ENCODE results near the gene ADAM12.

ADAM12 gene

DNA sequence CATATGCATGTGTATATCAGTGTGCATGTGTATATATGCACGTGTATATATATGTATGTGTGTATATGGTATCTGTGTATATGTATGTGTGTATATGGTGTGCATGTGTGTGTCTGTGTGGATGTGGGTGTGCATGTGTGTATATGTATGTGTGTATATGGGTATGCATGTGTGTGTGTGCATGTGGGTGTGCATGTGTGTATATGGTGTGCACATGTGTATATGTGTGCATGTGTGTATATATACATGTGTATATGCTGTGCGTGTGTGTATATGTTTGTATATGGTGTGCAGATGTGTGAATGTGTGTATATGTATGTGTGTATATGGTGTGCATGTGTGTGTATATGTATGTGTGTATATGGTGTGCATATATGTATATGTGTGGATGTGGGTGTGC is 245.2 kb downstream of the ADAM12 start:
- no peak for DNase-seq (ENCODE audit: low read depth)

DNA sequence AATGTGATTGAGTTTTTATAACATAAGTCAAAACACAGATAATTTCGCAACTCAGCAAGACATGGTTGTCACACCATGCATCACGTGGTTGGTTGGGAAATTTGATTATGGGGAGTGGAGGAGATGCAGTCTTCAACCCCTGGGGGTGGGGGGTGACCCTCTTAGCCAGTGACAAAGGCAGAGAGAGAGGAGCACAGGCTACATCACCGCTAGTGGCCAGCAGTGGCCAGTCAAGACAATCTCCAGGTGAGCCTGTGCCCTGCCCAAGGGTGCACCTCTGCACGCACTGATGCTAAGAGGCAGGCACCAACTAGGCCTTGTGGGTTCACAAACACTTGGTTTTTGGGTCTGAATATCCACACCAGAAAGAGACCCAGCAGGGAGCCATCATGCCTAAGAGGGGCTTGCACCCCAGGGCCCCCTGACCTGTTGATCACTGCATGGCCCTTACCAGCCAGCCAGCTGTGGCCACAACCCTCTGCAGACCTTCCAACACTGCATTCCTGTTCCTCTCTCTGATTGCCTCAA is 247.5 kb downstream of the ADAM12 start:
- DNase-seq (ENCODE audit: low read depth): no peak

DNA sequence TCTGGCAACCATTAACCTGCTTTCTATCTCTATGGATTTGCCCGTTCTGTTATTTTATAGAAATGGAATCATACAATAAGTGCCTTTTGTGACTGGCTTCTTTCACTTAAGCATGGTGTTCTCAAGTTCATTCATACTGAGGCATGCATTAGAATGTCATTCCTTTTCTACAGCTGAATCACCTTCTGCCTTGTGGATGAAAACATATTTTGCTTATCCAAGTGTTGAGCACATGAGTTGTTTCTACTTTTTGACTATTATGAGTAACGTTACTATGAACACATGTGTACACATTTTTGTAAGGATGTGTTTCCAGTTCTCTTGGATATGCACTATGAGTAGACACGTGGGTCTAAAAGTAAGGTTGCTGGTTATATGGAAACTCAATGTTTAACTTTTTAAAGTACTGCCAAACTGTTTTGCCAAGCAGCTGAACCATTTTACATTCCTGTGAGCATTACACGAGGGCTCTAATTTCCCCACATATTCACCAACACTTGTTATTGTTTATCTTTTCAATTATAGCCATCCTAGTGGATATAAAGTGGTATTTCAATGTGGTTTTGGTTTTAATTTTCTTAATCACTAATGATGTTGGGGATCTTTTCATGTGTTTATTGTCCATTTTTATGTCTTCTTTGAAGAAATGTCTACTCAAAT is 250.6 kb downstream of the ADAM12 start:
- peak; percentile 58 for DNase-seq (ENCODE audit: low read depth)

DNA sequence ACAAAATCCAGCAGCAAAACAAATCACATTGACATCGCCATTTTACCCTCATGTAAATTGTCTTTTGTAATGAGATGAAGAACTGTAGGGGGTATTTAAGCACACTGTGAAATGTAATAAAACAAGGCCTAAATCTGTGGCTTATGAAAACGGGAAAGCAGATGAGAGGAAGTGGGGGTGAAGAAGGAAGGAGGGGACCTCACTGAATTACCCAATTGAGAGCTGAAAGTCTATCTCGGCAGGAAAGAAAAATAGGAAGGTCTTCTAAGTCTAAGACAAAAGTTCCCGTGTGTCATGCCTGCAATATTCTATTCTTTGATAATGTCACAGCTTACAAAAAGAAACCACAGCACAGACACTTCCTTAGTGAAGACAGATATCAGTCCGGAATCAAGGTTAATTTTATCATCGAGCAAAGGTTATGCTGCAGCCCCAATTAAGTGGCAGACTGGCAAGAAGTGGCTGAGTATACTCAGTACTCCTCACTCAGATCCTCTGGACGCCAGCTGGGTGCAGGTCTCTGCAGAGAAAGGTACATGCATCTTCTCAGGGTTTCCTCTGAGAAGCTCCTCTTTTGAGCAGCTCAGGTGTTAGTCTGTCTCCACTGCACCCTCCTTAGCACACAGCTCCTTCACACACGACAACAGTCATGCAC is 252.2 kb downstream of the ADAM12 start:
- DNase-seq (ENCODE audit: low read depth): no peak

DNA sequence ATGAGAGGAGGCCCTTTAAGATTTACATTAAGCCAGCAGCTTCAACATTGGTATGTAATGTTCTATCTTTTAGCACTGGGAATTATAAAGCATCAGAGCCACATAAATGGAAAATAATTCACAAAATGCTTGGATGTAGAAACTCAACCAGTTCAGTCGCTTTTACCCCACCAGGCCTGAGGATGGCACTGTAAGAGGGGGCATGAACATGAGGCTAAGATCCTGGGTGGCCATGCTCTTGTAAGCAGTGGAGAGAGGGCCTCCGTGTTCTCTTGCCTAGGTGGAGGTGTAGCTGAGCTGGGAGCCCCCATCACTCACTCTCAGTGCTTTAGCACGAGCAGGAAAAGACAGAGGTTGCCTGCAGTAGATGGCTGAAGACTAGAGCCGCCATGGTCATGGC is 253.1 kb downstream of the ADAM12 start:
- no peak for DNase-seq (ENCODE audit: low read depth)

DNA sequence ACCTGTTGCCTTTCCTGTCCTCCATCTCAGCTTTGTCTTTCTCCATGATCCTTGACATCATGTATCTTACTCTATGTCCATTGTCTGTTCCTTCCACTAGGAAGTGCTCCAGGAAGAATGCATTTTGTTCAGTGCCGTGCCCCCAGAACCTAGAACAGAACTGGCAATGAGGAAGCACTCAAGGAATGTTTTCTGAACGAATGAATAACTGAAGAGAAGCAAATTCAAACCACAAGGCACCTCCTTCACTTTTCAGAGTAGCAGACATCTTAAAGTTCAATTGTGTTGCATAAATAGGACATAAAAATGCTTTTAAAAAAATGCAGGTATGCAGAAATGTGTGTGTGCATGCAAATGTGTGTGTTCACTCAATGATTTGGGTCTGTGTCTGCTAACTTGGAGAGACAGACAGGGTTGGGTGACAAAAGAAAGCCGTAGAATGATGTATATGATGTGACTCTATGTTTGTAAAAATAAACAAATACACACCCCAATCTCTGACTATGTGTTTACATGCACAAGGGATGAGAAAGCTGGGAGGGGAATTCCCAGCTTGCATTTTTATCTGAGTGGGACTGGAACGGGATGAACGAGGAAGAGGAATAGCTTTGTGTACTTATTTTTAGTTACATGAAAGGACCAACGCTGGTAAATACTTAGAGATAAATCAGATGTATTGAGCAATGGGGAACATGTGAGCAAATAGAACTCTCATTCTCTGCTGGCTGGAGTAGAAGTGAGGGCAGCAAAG is 254.2 kb downstream of the ADAM12 start:
- peak; percentile 64 for DNase-seq (ENCODE audit: low read depth)

DNA sequence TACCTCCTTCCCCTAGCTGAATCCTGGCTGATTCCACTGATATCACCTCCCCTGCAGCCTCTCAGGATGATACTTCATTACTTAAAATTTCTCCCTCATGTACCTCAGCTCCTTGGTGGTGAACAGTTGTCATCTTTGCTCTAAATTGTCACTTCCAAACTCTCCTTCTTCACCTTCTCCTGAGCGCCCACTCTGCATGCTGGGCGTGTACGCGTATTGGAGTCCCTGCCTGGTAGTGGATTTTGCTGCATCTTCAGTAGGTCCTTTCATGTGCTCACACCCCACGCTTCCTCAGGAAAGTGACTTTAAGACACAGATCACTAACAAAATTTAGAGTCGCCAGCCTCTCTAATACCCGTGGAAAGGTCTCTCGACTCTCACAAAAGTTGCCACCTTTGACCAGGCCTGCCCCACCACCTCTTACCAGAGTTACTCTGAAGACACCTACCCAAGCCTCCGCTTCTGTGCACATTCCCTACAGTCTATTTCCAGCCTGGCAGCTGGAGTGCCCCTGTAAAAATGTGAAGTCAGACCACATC is 255.1 kb downstream of the ADAM12 start:
- DNase-seq (ENCODE audit: low read depth): no peak

DNA sequence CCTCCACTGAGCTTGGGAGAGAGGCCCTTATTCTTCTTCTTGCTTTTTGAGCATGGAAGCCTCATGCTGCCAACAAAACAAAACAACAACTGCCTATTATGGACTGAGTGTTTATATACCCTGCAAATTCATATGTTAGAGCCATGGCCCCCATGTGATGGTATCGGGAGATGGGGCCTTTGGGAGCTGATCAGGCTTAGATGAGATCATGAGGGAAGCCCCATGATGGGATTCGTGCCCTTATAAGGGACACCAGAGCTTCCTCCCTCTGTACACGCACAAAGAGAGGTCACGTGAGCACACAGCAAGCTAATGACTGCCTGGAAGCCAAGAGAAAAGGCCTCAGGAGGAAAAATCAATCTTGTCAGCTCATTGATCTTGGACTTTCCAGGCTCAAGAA is 256.9 kb downstream of the ADAM12 start:
- DNase-seq (ENCODE audit: low read depth): no peak

DNA sequence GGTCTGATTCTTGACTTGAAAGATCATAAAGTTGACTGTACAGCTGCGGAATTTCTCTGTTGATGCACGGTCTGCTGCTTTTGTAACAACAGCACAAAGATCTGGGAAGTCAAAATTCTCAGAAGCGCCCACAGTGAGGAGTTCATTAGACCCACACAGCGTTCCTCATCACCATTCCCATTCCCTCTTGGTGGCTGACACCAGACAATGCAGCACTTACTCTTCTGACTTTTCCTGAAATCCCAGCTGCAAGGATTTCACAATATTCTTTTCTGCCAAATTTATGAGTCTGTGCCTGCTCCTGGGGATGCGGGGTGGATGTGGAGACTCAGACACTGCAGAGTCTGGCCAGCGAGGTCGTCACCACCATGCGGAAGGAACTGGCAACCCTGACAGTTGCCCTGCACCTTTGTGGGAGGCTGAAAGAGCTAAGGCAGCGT is 258.0 kb downstream of the ADAM12 start:
- DNase-seq (ENCODE audit: low read depth): no peak

DNA sequence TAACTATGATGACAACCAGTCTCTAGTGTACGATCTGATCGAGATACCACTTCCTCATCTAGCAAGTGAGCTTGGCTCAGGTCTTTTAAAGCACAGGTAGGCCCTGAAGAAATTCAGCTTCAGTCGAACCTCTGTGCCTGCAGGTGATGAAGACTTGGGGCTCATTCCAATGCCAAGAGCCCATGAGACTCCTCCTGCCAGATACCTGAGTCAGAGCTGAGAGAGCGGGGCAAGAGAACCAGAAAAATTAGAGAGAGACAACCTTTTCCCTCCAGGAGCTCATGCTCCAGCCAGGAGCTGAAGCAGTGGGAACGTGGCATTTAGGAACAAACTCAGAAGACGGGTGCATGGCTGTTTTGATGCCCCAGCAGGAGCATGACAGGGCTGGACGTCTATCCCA is 259.3 kb downstream of the ADAM12 start:
- DNase-seq (ENCODE audit: low read depth): no peak

DNA sequence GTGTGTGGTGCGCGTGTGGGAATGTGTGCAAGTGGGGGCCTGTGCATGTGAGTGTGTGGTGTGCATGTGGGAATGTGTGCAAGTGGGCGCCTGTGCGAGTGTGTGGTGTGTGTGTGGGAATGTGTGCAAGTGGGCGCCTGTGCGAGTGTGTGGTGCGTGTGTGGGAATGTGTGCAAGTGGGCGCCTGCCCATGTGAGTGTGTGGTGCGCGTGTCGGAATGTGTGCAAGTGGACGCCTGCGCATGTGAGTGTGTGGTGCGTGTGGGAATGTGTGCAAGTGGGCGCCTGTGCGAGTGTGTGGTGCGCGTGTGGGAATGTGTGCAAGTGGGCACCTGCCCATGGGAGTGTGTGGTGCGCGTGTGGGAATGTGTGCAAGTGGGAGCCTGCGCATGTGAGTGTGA is 259.7 kb downstream of the ADAM12 start:
- no peak for DNase-seq (ENCODE audit: low read depth)

DNA sequence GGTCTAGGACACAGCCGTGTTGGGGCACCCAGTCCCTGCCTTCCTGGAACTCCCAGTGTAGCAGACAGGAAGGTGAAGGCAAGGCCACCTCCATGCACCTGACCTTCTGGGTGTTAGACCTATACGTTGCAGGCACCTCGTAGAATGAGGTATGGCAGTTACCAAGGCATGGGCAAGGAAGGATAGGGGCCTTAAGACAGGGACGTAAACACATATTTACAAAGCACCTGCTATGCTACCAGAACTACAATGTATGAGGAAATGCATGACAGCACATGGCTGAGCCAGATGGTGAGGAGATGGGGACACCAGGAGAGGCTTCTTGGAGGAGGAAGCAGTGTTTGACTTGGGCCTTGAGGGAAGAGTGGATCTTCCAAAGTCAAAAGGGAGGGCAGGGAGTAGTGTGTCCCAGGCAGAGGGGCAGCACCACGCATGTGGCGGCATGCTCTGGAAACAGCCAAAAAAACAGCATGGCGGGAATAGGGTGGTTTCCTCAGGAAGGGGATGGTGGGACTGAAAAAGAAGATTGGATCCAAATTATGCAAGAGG is 260.7 kb downstream of the ADAM12 start:
- no peak for DNase-seq (ENCODE audit: low read depth)

DNA sequence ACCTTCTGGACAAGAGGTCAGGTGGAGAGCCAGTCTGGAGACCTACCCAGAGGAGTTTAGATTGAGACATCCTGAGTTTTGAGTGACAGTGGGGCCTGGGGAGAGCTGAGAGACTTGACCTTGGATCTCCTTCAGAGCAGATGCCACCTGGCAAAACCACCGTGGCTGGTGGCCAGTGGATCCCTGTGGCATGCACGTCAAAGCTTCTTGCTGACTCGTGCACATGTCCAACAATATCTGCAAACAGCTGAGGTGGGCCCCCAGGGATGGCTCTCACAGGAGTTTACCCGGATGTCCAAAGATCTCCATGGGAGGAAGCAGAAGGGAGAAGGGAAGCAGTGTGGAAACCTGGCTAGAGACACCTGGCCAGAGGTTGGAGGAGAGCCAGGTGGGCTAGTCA is 261.4 kb downstream of the ADAM12 start:
- DNase-seq (ENCODE audit: low read depth): no peak

DNA sequence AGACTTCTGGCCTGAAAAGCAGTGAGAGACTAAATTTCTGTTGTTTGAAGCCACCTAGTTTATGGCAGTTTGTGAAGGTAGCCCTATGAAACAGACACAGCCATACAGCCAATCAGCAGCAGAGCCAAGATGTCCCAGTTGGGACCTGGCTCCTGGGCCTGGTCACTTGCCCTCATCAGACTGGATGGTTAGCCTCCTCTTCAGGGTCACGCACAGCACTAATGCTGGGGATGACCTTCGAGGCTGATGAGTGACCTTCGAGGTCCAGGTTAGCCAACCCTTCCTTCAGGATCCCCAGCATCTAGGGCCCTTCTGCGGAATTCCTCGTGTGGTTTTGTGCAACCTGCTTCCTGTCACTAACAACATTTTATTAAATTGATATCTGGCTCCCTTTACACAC is 262.3 kb downstream of the ADAM12 start:
- no peak for DNase-seq (ENCODE audit: low read depth)

DNA sequence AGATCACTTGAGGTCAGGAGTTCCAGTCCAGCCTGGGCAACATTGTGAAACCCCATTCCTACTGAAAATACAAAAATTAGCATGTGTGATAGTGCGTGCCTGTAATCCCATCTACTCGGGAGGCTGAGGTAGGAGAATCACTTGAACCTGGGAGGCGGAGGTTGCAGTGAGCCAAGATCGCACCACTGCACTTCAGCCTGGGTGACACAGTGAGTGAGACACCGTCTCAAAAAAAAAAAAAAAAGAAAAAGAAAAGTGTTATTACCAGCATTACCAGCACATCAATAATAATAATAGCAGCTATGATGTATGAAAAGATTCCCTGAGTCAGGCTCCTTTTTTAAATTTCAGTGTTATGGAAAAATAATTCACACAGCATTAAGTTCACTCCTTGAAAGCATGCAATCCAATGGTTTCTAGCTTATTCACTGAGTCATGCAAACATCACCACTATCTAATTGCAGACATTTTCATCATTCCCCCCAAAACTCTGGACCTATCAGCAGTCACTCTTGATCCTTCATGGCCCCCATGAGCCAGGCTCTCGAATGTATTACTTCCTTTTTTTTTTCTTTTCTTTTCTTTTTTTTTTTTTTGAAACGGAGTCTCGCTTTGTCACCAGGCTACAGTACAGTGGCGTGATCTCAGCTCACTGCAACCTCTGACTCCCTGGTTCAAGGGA is 263.5 kb downstream of the ADAM12 start:
- no peak for DNase-seq (ENCODE audit: low read depth)

DNA sequence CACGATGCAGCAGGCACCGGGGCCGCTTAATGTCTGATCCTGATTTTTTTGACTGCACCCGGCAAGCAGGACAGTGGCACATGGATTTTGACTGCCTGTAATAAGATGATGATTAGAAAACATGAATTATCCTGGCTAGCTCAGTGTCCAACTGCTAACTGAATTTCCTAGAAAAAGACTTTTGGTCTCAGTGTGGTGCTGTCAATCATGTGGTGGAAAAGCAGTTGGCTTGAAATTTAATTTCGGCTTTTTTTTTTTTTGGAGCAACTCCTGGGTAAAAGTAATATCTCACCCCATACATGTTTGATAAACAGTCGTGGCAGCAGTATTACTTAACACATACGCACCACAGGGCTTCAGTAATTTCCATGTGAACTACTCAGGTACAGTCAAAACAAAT is 264.2 kb downstream of the ADAM12 start:
- no peak for DNase-seq (ENCODE audit: low read depth)

DNA sequence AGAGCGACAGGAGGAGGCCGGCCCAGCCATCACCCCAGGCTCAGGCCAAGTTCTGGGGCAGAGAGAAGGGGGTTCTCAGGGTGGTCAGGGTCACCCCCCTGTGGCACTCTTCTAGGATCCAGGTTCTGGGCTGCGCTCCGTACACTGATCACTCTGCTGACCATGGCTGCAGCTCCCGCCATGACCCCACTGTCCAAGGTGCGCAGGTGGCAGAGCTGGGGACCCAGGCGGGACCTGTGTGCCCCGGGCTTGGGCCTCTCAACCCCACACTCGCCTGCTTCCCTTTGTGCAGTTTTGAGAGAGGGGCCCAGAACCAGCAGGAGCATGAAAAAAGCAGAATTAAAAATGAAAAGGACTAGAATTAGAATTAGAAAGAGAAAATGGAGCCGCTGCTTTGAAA is 264.8 kb downstream of the ADAM12 start:
- DNase-seq (ENCODE audit: low read depth): no peak

DNA sequence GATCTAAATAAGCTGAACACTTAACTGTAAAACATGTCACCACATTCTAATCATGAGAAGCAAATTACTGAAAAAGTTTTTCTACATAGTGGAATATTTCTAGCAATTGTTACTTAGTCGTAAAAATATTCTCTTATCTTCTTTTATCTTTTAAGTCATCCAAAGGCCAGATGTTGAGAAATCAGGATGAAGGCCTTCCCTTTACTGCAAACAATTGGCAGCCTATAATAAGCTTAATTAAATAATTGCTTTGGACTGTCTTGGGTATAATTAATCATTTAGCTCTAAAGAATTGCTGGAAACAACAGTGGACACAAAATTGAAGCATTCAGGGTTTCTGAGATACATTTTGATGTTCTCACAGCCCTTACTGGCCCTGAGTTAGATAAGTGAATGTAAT is 265.4 kb downstream of the ADAM12 start:
- DNase-seq (ENCODE audit: low read depth): no peak

DNA sequence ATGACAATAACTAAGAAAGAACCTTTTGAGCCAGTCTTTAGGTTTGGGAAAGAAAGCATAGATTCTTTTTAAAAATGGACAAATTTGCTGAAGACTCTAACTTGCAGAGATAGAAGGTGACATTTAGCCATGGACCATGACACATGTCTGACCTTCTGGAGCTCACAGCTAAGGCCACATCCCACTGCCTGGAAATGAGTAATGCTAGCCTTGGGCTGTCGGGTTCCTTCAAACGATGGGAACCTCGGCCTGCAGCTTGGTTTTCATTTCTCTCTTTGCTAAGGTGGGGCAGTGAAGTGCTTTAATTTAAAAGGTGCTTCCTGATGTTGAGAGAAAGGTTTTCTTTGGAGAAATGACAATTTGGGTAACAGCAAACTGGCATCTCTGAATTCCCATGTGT is 268.7 kb downstream of the ADAM12 start:
- no peak for DNase-seq (ENCODE audit: low read depth)

DNA sequence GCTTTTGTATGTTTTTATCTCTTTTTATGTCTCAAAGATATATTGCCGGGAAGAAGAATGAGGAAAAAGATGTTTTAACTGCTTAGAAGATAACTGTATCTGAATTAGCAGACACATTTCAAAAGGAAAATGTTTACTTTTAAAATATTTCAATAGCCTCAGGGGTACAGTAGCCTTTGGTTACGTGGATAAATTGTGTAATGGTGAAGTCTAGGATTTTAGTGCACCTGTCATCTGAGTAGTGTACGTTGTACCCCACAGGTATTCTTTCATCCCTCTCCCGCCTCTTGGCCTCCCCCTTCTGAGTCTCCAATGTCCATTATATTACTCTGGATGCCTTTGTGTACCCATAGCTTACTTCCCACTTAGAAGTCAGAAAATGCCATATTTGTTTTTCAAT is 269.8 kb downstream of the ADAM12 start:
- no peak for DNase-seq (ENCODE audit: low read depth)

DNA sequence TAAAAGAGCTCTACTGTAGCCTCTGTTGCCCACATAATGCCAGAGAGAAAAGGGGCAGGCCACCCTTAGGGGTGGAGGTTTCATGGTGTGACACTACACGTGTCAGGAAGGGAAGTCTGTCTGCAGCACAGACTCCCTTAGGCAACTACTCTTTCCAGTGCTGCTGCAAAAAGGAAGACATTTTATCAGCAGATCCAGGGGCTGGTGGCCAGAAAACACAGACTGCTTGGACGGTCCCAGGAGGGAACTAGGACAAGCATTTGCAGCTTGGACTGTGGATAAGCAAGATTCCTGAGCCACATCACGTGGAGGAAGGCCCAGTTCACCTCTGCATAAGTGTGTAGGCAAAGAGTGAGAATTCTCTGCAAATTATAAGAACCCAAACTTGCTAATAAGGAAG is 271.1 kb downstream of the ADAM12 start:
- no peak for DNase-seq (ENCODE audit: low read depth)

DNA sequence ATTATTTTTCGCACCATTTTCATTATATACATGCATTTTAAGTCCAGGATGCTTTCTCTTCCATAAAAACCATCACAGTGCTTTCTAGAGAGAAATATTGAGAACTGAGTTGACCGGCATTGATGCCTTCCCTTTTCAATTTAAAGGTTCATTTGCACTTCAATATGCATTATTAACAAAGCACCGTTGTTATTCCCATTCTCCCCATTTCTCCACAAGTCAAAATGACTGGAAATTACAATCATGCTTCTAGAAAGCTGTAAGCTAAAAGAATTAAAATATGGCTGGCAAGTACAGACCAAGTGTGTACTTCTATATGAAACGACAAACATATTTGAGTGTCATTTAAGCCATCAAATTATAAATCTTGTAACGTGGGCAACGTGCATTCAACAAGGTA is 272.4 kb downstream of the ADAM12 start:
- no peak for DNase-seq (ENCODE audit: low read depth)

Data from iris pigment epithelial cell (primary cell).